Skin epidermis (tissue), 12 donors: ENCODE measurements around the gene RABEP2.

Experiments used
- H3K27ac ChIP-seq, 21 experiments: fragments of 200-600 bp; sonication (generic) in 11 of 21; one replicate each; pipeline ENCODE4 v1.5.0; 2020; ENCODE audit warnings: mild to moderate bottlenecking in 3 of 21, inconsistent platforms in 2 of 21, moderate library complexity in 2 of 21
- H3K4me3 ChIP-seq, 7 experiments: fragments of 200-600 bp; sonication (generic) in 2 of 7; one replicate each; pipeline ENCODE4 v1.5.0; 2020; ENCODE audit warnings: inconsistent platforms in 2 of 7, mild to moderate bottlenecking in 2 of 7, moderate library complexity in 1 of 7

The RABEP2 gene

DNA sequence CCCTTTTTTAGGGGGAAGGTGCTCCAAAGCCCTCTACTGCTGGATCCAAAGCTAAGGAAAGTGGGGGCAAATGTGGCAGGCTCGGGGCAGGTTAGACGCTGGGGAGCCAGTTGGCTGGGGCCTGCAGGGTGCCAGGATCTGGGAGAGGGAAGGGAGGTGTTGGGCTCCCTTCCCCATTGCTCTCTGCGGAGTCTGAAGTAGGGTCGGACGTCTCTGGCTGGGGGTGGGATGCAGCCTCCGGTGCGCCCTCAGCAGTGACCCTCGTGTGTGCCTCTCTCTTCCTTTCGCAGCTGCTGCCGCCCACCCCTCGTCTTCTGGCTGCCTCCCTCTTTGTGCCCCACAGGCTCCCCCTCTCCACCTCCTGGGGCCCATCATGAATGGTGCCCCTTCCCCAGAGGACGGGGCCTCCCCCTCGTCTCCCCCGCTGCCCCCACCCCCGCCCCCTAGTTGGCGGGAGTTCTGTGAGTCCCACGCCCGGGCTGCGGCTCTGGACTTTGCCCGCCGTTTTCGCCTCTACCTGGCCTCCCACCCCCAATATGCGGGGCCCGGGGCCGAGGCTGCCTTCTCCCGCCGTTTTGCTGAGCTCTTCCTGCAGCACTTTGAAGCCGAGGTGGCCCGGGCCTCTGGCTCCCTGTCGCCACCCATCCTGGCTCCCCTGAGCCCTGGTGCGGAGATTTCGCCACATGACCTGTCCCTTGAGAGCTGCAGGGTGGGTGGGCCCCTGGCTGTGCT, 59.1 kb downstream of the RABEP2 start:
- Histone ChIP-seq H3K4me3 (no peak overlapping the region), H3K27ac (no peak overlapping the region)

DNA sequence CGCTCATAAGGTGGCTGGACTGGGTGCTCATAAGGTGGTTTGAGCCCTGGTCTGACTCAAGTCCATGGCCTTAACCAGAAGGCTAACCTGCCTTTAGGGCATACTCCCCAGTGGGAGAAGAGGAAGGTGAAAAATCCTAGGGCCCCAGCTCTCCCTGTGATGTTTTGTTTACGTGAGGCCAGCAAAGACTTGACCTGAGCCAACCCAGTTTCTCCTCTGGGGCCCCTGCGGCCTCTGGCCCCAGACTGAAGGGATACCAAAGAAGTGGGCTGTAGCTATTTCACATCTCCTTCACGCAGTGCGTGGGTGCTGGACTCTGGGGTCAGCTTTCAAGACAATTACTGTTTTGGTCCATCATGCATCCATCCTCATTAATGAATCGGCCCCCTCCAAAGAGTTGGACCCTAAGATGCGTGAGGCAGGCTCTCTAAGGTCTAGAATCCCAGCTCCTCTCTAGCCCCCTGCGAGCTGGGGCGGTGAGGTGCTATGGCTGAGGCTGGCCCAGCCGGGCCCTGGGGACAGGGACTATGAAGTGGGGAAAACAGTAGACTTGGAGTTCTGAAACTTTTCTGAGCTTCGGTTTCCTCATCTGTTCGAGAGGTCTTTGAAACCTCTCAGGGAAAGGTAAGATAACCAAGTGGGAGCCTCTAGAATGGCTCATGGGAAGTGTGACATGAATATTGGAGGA, 59.9 kb downstream of the RABEP2 start:
- H3K27ac ChIP-seq = peak overlapping the region in 1 of 21 experiments; percentile 88
- peak overlapping the region in 1 of 7 experiments; percentile 63 for H3K4me3 ChIP-seq

DNA sequence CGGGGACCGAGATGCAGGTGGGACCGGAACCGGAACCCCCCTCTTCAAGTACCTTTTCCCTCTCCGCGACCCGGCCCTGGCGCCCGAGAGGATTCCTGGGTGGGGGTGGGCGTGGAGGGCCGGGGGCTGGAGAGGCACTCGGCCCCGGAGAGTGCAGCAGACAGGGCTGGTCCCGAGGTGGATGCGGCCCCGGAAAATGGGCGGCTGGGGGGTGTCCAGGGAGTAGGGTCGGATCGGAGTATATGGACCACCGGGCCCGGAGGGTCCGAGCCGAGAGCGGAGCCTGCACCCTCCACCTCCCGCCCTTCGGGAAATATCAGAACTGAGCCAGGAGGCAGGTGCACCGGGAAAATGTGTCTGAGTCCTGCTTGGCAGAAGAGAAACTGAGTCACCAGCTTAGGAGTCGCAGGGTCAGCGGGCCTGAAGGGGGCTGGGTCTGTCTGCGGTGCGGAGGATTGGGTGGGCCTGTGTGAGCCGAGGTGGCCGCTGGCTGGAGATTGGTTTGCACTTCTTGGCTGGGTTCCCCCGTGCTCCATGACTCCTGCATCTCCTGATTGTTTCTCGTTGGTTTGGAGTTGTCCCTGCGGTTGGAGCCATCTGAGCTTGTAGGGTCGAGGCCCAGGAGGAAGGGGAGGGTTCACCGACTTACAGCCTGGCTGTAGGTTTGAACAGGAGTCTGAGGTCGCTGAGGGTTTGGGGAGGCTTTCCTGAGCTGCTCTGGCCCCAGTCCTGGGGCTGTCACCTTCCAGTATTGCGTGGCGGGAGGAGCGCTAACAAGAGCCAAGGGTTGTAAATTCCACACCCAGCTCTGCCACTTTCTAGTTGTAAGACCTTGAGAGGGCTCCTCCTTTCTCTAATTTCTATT, 60.9 kb downstream of the RABEP2 start:
- H3K27ac ChIP-seq = peak overlapping the region; percentile 27 to 98 (median 93)

DNA sequence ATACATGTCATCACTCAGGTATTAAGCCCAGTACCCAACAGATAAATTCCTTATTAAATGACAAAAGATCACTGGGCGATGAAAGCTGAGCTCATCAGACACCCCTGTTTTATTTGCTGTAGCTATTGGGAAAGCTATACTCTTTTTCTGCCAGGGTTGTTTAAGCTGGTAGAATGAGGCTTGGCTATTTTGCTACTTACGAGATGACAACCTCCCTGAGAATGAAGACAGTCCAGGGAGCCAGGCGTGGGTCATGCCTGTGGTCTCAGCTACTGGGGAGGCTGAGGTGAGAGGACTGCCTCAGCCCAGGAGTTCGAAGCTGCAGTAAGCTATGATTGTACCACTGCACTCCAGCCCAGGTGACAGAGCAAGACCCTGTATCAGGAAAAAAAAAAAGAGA, 65.7 kb downstream of the RABEP2 start:
- Histone ChIP-seq H3K27ac (no peak overlapping the region), H3K4me3 (no peak overlapping the region)

More for the DNA sequence above, 60.9 kb downstream of the RABEP2 start:
- H3K4me3 ChIP-seq = peak overlapping the region; percentile 61 to 94 (median 83)

DNA sequence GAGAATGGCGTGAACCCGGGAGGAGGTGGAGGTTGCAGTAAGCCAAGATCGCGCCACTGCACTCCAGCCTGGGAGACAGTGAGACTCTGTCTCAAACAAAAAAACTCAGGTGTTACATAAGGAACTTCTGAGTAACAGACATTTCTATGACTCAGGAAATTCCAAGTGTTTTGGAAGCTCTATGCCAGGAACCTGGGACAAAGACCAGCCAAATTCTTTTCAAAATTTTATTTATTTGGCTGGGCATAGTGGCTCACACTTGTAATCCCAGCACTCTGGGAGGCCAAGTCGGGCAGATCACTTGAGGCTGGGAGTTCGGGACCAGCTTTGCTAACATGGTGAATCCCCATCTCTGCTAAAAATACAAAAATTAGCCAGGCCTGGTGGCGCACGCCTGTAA, 66.6 kb downstream of the RABEP2 start:
- H3K27ac ChIP-seq = peak overlapping the region in 5 of 21 experiments; percentile 22 to 62 (median 33)

More for the DNA sequence above, 66.6 kb downstream of the RABEP2 start:
- no peak overlapping the region for H3K4me3 ChIP-seq
